Coronary artery (tissue), 2 donors: Measurements from ENCODE around the gene APOLD1.

Source experiments
- DNase-seq: peaks from one replicate; pipeline ENCODE4 v3.0.0-alpha.2; 2017; ENCODE audit warnings: low spot score
- H3K27ac ChIP-seq, 2 donors: fragments of 200-600 bp; sonication (generic); one replicate each; pipeline ENCODE4 v1.5.1; 2016 to 2019
- H3K4me3 ChIP-seq: fragments of 200-600 bp; sonication (generic); 2 replicates; pipeline ENCODE4 v1.5.1; 2016; ENCODE audit warnings: mild to moderate bottlenecking, moderate library complexity
- CTCF ChIP-seq: fragments of 200-600 bp; sonication (generic); IDR thresholded peaks from one replicate; pipeline ENCODE4 v1.5.1; 2019; ENCODE audit warnings: antibody characterized with exemption

Gene APOLD1

GRCh38 chr12:12770262-12770661, 15.2 kb upstream of the APOLD1 start:
- no peak for DNase-seq
- Histone ChIP-seq H3K4me3 (no peak overlapping the region), H3K27ac (no peak overlapping the region)
- TF ChIP-seq CTCF: no peak

GRCh38 chr12:12774791-12775190, 10.7 kb upstream of the APOLD1 start:
- DNase-seq: no peak
- no peak for TF ChIP-seq CTCF
- Histone ChIP-seq H3K27ac (no peak overlapping the region), H3K4me3 (no peak overlapping the region)

- no peak overlapping the region for H3K27ac ChIP-seq
- no peak for DNase-seq
- no peak for TF ChIP-seq CTCF
- no peak overlapping the region for H3K4me3 ChIP-seq
Observed at GRCh38 chr12:12776261-12776660, 9.2 kb upstream of the APOLD1 start.

GRCh38 chr12:12777092-12777491, 8.4 kb upstream of the APOLD1 start:
- Histone ChIP-seq H3K27ac (no peak overlapping the region), H3K4me3 (no peak overlapping the region)
- TF ChIP-seq CTCF: no peak
- DNase-seq: no peak

GRCh38 chr12:12779007-12779406, 6.5 kb upstream of the APOLD1 start:
- Histone ChIP-seq H3K27ac (no peak overlapping the region), H3K4me3 (no peak overlapping the region)
- TF ChIP-seq CTCF: no peak
- DNase-seq: no peak

GRCh38 chr12:12779529-12779928, 5.9 kb upstream of the APOLD1 start:
- Histone ChIP-seq H3K27ac (no peak overlapping the region), H3K4me3 (no peak overlapping the region)
- DNase-seq: no peak

GRCh38 chr12:12784116-12784515, 1.3 kb upstream of the APOLD1 start:
- Histone ChIP-seq H3K4me3 (no peak overlapping the region), H3K27ac (peak overlapping the region; percentile 94 to 99)
- no peak for DNase-seq
- no peak for TF ChIP-seq CTCF

More at GRCh38 chr12:12779529-12779928, 5.9 kb upstream of the APOLD1 start:
- TF ChIP-seq CTCF: no peak
